Liver (tissue), 9 donors: ENCODE results near the gene ZNF438. TPM values are rescaled to one million over a fixed set of nuclear protein-coding genes. Genes with fewer than 3 reads are reported as not detected.

Source experiments
- DNase-seq: peaks from one replicate; pipeline ENCODE4 v3.0.0-alpha.2; 2017; ENCODE audit warnings: low spot score
- H3K27ac ChIP-seq, 2 donors: one replicate each; pipeline ENCODE4 v1.7.0; 2013; ENCODE audit warnings: inconsistent platforms in 2 of 2, low read length in 2 of 2, control low read depth in 1 of 2, low read depth in 1 of 2, mild to moderate bottlenecking in 1 of 2
- H3K27me3 ChIP-seq, 4 donors: one replicate each; pipeline versions ENCODE4 v1.6.1 to v1.7.0; 2013; ENCODE audit warnings: low read length in 3 of 4, inconsistent platforms in 1 of 4, mild to moderate bottlenecking in 1 of 4, moderate library complexity in 1 of 4; ENCODE audit not compliant: control insufficient read depth in 4 of 4, insufficient read depth in 4 of 4
- H3K36me3 ChIP-seq, 4 donors: one replicate each; pipeline versions ENCODE4 v1.6.1 to v1.7.0; 2013; ENCODE audit warnings: low read length in 3 of 4, mild to moderate bottlenecking in 3 of 4, low read depth in 1 of 4, moderate library complexity in 1 of 4; ENCODE audit not compliant: control insufficient read depth in 4 of 4, insufficient read depth in 3 of 4
- H3K4me1 ChIP-seq, 4 donors: one replicate each; pipeline versions ENCODE4 v1.6.1 to v1.7.0; 2013; ENCODE audit warnings: low read length in 3 of 4, mild to moderate bottlenecking in 3 of 4, moderate library complexity in 1 of 4; ENCODE audit not compliant: control insufficient read depth in 4 of 4, insufficient read depth in 4 of 4
- H3K4me3 ChIP-seq, 3 donors: one replicate each; pipeline versions ENCODE4 v1.6.1 to v1.7.0; 2013; ENCODE audit warnings: low read length in 3 of 3, control low read depth in 1 of 3, low read depth in 1 of 3, mild to moderate bottlenecking in 1 of 3
- H3K9ac ChIP-seq, 2 donors: one replicate each; pipeline ENCODE4 v1.7.0; 2013; ENCODE audit warnings: low read length in 2 of 2, mild to moderate bottlenecking in 2 of 2, moderate library complexity in 2 of 2, control low read depth in 1 of 2, low read depth in 1 of 2
- H3K9me3 ChIP-seq, 4 donors: one replicate each; pipeline versions ENCODE4 v1.6.1 to v1.7.0; 2013; ENCODE audit warnings: low read length in 3 of 4; ENCODE audit not compliant: control insufficient read depth in 4 of 4
- EGR1 ChIP-seq, 2 donors: IDR thresholded peaks; 2 replicates each; pipeline ENCODE4 v1.6.1; 2016 to 2018; ENCODE audit warnings: antibody characterized with exemption in 2 of 2, low read depth in 2 of 2
- FOXA1 ChIP-seq: IDR thresholded peaks from 2 replicates; pipeline ENCODE4 v1.6.1; 2016; ENCODE audit warnings: antibody characterized with exemption
- FOXA2 ChIP-seq: IDR thresholded peaks from 2 replicates; pipeline ENCODE4 v1.6.1; 2016; ENCODE audit warnings: antibody characterized with exemption
- GABPA ChIP-seq, 2 donors: IDR thresholded peaks in 1 of 2; conservative IDR thresholded peaks in 1 of 2; 2 replicates each; pipeline ENCODE4 v1.6.1; 2016; ENCODE audit warnings: antibody characterized with exemption in 2 of 2, mild to moderate bottlenecking in 1 of 2, moderate library complexity in 1 of 2
- HNF4A ChIP-seq, 2 donors: conservative IDR thresholded peaks; 2 replicates each; pipeline ENCODE4 v1.6.1; 2016; ENCODE audit warnings: antibody characterized with exemption in 2 of 2, mild to moderate bottlenecking in 2 of 2
- HNF4G ChIP-seq: IDR thresholded peaks from 2 replicates; pipeline ENCODE4 v1.6.1; 2016; ENCODE audit warnings: antibody characterized with exemption
- JUND ChIP-seq, 2 donors: IDR thresholded peaks; 2 replicates each; pipeline ENCODE4 v1.6.1; 2016; ENCODE audit warnings: antibody characterized with exemption in 2 of 2
- RAD21 ChIP-seq, 2 donors: IDR thresholded peaks; 2 replicates each; pipeline ENCODE4 v1.6.1; 2016; ENCODE audit warnings: antibody characterized with exemption in 2 of 2, mild to moderate bottlenecking in 2 of 2
- RXRA ChIP-seq, 2 donors: IDR thresholded peaks; 2 replicates each; pipeline ENCODE4 v1.6.1; 2017 to 2018; ENCODE audit warnings: antibody characterized with exemption in 2 of 2, mild to moderate bottlenecking in 1 of 2
- SP1 ChIP-seq: IDR thresholded peaks from 2 replicates; pipeline ENCODE4 v1.6.1; 2018; ENCODE audit warnings: antibody characterized with exemption, mild to moderate bottlenecking
- TAF1 ChIP-seq: conservative IDR thresholded peaks from 2 replicates; pipeline ENCODE4 v1.6.1; 2016; ENCODE audit warnings: antibody characterized with exemption, mild to moderate bottlenecking
- YY1 ChIP-seq: IDR thresholded peaks from 2 replicates; pipeline ENCODE4 v1.6.1; 2016; ENCODE audit warnings: antibody characterized with exemption, mild to moderate bottlenecking
- WGBS: extraction: QIAGEN DNeasy Blood & Tissue Kit; methylation state at CpG from one replicate; pipeline ENCODE4 v1.1.7; 2013; 5-methylcytosine and 5-hydroxymethylcytosine counted together
- polyA plus RNA-seq, 2 donors: library from polyadenylated mRNA; stranded (reverse) in 1 of 2; unstranded in 1 of 2; fragments of 200-250 nt in 1 of 2; fragments of >200 nt in 1 of 2; fragmentation: Nextera tagmentation in 1 of 2; extraction: Ambion mirVana in 1 of 2; gene quantifications; one replicate each; pipeline versions ENCODE4 v1.2.1 to v1.2.3, GENCODE V29; 2013 to 2015
- total RNA-seq, 2 donors: library from RNA; depleted of rRNA; stranded (reverse); fragments of >200 nt; gene quantifications; one replicate each; pipeline ENCODE4 v1.2.3, GENCODE V29; 2014
- TF ChIP-seq, protein P1 (sequence below): fragments of 150-350 bp; IDR thresholded peaks from 2 replicates; pipeline ENCODE4 v1.5.1; 2017; ENCODE audit warnings: improper control_type of control experiment, low read depth, low read length; ENCODE audit not compliant: missing input control
- TF ChIP-seq, protein P2 (sequence below): IDR thresholded peaks from 2 replicates; pipeline ENCODE4 v1.6.1; 2016; ENCODE audit warnings: antibody characterized with exemption
- TF ChIP-seq, protein P3 (sequence below): IDR thresholded peaks from 2 replicates; pipeline ENCODE4 v1.6.1; 2016; ENCODE audit warnings: antibody characterized with exemption
- TF ChIP-seq, protein P4 (sequence below): IDR thresholded peaks from 2 replicates; pipeline ENCODE4 v1.6.1; 2016; ENCODE audit warnings: antibody characterized with exemption
- TF ChIP-seq, protein P5 (sequence below): IDR thresholded peaks from 2 replicates; pipeline ENCODE4 v1.6.1; 2016; ENCODE audit warnings: antibody characterized with exemption, mild to moderate bottlenecking
- donor health status: healthy.
- donor health status: healthy.
- donor health status: healthy.
- donor health status: healthy.
- donor health status: healthy.

ZNF438 gene
- total and polyA plus RNA-seq, 4 donors, result 1.9 to 2.9 (median 2.2) TPM

DNA sequence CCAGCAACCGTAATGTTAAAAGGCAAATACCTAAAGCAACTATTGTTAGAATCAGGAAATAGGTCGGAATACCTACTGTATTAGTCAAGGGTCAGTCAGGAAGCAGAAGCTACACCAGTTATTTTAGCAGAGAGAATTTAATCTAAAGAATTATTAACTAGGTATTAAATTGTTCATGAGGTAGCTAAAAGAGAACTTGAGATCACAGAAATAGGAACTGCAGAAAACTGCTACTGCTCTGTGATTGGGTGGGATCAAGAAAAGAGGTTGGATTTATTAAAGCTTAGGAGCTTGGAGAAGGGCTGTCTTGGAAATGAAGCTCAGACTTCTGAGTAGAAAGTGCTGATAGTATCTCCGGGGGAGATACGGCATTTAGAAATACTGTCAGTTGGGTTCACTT lies 20.0 kb upstream of the ZNF438 start (continued):
- no peak for TF ChIP-seq HNF4A (conservative IDR thresholded peaks at IDR 0.05)
- TF ChIP-seq FOXA1, result no peak
- no peak for TF ChIP-seq TAF1
- TF ChIP-seq FOXA2, result no peak
- no peak for TF ChIP-seq RAD21 (IDR thresholded peaks at IDR 0.05)
- TF ChIP-seq HNF4G, result no peak
- no peak for TF ChIP-seq RXRA (IDR thresholded peaks at IDR 0.05)
- TF ChIP-seq, protein P1, sequence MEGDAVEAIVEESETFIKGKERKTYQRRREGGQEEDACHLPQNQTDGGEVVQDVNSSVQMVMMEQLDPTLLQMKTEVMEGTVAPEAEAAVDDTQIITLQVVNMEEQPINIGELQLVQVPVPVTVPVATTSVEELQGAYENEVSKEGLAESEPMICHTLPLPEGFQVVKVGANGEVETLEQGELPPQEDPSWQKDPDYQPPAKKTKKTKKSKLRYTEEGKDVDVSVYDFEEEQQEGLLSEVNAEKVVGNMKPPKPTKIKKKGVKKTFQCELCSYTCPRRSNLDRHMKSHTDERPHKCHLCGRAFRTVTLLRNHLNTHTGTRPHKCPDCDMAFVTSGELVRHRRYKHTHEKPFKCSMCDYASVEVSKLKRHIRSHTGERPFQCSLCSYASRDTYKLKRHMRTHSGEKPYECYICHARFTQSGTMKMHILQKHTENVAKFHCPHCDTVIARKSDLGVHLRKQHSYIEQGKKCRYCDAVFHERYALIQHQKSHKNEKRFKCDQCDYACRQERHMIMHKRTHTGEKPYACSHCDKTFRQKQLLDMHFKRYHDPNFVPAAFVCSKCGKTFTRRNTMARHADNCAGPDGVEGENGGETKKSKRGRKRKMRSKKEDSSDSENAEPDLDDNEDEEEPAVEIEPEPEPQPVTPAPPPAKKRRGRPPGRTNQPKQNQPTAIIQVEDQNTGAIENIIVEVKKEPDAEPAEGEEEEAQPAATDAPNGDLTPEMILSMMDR, result no peak
- TF ChIP-seq YY1, result no peak

DNA sequence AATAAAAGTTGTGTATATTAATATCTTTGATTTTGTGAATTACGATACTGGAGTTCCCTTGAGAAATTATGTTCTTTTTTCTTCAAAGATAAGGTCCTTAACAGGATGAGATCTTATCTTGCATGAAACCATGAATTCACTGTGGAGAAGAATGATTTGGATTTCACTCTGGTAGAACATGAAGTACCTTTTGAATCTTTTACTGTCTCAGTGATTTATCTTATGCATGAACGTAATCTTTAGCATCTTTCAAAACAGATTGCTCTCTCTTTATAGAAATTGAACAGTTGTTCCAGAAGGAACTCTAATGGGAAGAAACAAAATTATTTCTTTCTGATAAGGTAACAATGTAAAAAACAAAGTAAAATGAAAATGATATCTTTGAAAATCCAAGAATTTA lies 11.0 kb upstream of the ZNF438 start:
- 87% methylated on average over 2 of the region's 2 CpGs for WGBS
- no peak overlapping the region for H3K9ac ChIP-seq
- no peak for DNase-seq
- H3K27me3 ChIP-seq, result no peaks in the 10 kb centered on the region
- no peaks in the 10 kb centered on the region for H3K36me3 ChIP-seq
- no peak for TF ChIP-seq FOXA1
- no peak for TF ChIP-seq RAD21 (IDR thresholded peaks at IDR 0.05)
- no peak for TF ChIP-seq RXRA (IDR thresholded peaks at IDR 0.05)
- TF ChIP-seq JUND (IDR thresholded peaks at IDR 0.05), result no peak
- TF ChIP-seq, protein P2, sequence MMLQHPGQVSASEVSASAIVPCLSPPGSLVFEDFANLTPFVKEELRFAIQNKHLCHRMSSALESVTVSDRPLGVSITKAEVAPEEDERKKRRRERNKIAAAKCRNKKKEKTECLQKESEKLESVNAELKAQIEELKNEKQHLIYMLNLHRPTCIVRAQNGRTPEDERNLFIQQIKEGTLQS, result no peak
- TF ChIP-seq EGR1 (IDR thresholded peaks at IDR 0.05; ENCODE audit: low read depth in 2 of 2), result no peak
- TF ChIP-seq, protein P3, sequence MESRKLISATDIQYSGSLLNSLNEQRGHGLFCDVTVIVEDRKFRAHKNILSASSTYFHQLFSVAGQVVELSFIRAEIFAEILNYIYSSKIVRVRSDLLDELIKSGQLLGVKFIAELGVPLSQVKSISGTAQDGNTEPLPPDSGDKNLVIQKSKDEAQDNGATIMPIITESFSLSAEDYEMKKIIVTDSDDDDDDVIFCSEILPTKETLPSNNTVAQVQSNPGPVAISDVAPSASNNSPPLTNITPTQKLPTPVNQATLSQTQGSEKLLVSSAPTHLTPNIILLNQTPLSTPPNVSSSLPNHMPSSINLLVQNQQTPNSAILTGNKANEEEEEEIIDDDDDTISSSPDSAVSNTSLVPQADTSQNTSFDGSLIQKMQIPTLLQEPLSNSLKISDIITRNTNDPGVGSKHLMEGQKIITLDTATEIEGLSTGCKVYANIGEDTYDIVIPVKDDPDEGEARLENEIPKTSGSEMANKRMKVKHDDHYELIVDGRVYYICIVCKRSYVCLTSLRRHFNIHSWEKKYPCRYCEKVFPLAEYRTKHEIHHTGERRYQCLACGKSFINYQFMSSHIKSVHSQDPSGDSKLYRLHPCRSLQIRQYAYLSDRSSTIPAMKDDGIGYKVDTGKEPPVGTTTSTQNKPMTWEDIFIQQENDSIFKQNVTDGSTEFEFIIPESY, result no peak
- TF ChIP-seq TAF1, result no peak
- TF ChIP-seq, protein P4, sequence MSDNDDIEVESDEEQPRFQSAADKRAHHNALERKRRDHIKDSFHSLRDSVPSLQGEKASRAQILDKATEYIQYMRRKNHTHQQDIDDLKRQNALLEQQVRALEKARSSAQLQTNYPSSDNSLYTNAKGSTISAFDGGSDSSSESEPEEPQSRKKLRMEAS, result no peak
- TF ChIP-seq FOXA2, result no peak
- TF ChIP-seq GABPA (IDR thresholded peaks at IDR 0.05 in 1 of 2, conservative IDR thresholded peaks at IDR 0.05 in 1 of 2), result no peak
- no peak for TF ChIP-seq HNF4A (conservative IDR thresholded peaks at IDR 0.05)
- TF ChIP-seq HNF4G, result no peak
- TF ChIP-seq, protein P5, sequence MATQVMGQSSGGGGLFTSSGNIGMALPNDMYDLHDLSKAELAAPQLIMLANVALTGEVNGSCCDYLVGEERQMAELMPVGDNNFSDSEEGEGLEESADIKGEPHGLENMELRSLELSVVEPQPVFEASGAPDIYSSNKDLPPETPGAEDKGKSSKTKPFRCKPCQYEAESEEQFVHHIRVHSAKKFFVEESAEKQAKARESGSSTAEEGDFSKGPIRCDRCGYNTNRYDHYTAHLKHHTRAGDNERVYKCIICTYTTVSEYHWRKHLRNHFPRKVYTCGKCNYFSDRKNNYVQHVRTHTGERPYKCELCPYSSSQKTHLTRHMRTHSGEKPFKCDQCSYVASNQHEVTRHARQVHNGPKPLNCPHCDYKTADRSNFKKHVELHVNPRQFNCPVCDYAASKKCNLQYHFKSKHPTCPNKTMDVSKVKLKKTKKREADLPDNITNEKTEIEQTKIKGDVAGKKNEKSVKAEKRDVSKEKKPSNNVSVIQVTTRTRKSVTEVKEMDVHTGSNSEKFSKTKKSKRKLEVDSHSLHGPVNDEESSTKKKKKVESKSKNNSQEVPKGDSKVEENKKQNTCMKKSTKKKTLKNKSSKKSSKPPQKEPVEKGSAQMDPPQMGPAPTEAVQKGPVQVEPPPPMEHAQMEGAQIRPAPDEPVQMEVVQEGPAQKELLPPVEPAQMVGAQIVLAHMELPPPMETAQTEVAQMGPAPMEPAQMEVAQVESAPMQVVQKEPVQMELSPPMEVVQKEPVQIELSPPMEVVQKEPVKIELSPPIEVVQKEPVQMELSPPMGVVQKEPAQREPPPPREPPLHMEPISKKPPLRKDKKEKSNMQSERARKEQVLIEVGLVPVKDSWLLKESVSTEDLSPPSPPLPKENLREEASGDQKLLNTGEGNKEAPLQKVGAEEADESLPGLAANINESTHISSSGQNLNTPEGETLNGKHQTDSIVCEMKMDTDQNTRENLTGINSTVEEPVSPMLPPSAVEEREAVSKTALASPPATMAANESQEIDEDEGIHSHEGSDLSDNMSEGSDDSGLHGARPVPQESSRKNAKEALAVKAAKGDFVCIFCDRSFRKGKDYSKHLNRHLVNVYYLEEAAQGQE, result no peak
- TF ChIP-seq SP1, result no peak
- H3K9me3 ChIP-seq, result no peaks in the 10 kb centered on the region
- no peaks in the 10 kb centered on the region for H3K4me1 ChIP-seq
- no peak overlapping the region for H3K4me3 ChIP-seq
- no peak overlapping the region for H3K27ac ChIP-seq
